Measurements from ENCODE around the gene CACNG8.

CACNG8 gene

DNA sequence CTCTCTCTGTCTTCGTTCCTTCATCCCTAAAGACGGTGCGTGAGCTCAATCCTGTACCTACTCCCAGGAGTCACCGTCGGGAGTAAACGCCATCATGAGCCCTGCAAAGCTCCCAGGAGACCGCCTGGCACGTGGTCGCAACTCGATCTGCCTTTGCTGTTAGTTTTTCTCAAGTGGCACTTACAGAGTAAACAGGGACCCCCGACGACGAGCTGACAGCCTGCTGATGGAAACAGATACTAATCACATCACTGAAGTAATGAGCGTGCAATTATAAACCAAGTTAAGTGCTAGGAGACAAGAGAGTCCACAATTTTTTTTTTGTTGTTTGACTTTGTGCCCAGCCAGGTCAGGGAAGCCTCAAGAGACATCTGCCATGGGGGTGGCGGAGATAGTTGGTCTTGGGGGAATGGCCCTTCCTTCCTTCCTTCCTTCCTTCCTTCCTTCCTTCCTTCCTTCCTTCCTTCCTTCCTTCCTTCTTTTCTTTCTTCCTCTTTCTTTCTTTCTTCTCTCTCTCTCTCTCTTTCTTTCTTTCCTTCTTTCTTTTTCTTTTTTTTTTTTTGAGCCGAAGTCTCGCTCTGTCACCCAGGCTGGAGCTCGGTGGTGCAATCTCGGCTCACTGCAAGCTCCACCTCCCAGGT, 52.3 kb downstream of the CACNG8 start:
- Histone ChIP-seq H3K27ac (ENCODE audit: low read depth, low read length, severe bottlenecking) (no peak overlapping the region), H3K4me3 (ENCODE audit: extremely low read depth, insufficient read depth, low read length, poor library complexity, severe bottlenecking) (no peak overlapping the region), H3K36me3 (ENCODE audit: control insufficient read depth, insufficient read depth, low read length) (no peaks in the 10 kb centered on the region), H3K4me1 (ENCODE audit: control insufficient read depth, insufficient read depth, low read length, poor library complexity, severe bottlenecking) (peaks cover 3% of the 10 kb centered on the region), H3K9me3 (ENCODE audit: control insufficient read depth, low read length) (peaks cover 13% of the 10 kb centered on the region)
- 76 to 83% methylated on average over 16 to 17 of the region's 19 CpGs for WGBS, 2 experiments (ENCODE audit: insufficient coverage in 2 of 2)

DNA sequence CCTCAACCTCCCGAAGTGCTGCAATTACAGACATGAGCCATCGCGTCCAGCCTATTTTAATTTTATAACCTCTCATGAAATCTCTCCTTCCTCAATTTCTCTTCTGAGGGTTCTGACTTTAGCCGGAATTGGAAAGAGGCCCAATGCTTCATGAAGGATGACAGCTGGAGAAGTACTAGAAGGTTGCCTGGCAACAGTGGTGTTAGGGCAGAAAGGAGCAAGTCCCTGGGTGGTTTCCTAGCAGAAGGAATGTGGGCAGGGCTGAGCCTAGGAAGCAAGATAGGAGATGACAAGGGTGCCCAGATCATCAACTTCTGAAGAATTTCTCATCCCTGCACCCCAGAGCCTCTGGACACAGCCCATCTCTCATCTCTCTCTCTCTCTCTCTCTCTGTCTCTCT, 54.5 kb downstream of the CACNG8 start:
- H3K27ac ChIP-seq (ENCODE audit: low read depth, low read length, severe bottlenecking): no peak overlapping the region
- no peak overlapping the region for H3K4me3 ChIP-seq (ENCODE audit: extremely low read depth, insufficient read depth, low read length, poor library complexity, severe bottlenecking)
- H3K9me3 ChIP-seq (ENCODE audit: control insufficient read depth, low read length): peaks cover 13% of the 10 kb centered on the region
- H3K4me1 ChIP-seq (ENCODE audit: control insufficient read depth, insufficient read depth, low read length, poor library complexity, severe bottlenecking): no peaks in the 10 kb centered on the region
- WGBS, 2 experiments (ENCODE audit: insufficient coverage in 2 of 2): 86 to 100% methylated on average over 1 to 4 of the region's 4 CpGs
- H3K36me3 ChIP-seq (ENCODE audit: control insufficient read depth, insufficient read depth, low read length): no peaks in the 10 kb centered on the region

- Histone ChIP-seq H3K36me3 (ENCODE audit: control insufficient read depth, insufficient read depth, low read length) (no peaks in the 10 kb centered on the region), H3K4me3 (ENCODE audit: extremely low read depth, insufficient read depth, low read length, poor library complexity, severe bottlenecking) (no peak overlapping the region), H3K4me1 (ENCODE audit: control insufficient read depth, insufficient read depth, low read length, poor library complexity, severe bottlenecking) (peaks cover 7% of the 10 kb centered on the region), H3K9me3 (ENCODE audit: control insufficient read depth, low read length) (peaks cover 13% of the 10 kb centered on the region), H3K27ac (ENCODE audit: low read depth, low read length, severe bottlenecking) (no peak overlapping the region)
- whole genome bisulfite sequencing, 2 experiments (ENCODE audit: insufficient coverage in 2 of 2): 87 to 90% methylated on average over 7 of the region's 8 CpGs
These were observed 58.6 kb downstream of the CACNG8 start for GRCh38 chr19:54021363-54021762.

GRCh38 chr19:54021932-54022331, 59.2 kb downstream of the CACNG8 start:
- no peak overlapping the region for H3K27ac ChIP-seq (ENCODE audit: low read depth, low read length, severe bottlenecking)
- no peak overlapping the region for H3K4me3 ChIP-seq (ENCODE audit: extremely low read depth, insufficient read depth, low read length, poor library complexity, severe bottlenecking)
- H3K4me1 ChIP-seq (ENCODE audit: control insufficient read depth, insufficient read depth, low read length, poor library complexity, severe bottlenecking): peaks cover 7% of the 10 kb centered on the region
- H3K9me3 ChIP-seq (ENCODE audit: control insufficient read depth, low read length): peaks cover 13% of the 10 kb centered on the region
- 88 to 89% methylated on average over 9 to 13 of the region's 13 CpGs for WGBS, 2 experiments (ENCODE audit: insufficient coverage in 2 of 2)
- H3K36me3 ChIP-seq (ENCODE audit: control insufficient read depth, insufficient read depth, low read length): no peaks in the 10 kb centered on the region

DNA sequence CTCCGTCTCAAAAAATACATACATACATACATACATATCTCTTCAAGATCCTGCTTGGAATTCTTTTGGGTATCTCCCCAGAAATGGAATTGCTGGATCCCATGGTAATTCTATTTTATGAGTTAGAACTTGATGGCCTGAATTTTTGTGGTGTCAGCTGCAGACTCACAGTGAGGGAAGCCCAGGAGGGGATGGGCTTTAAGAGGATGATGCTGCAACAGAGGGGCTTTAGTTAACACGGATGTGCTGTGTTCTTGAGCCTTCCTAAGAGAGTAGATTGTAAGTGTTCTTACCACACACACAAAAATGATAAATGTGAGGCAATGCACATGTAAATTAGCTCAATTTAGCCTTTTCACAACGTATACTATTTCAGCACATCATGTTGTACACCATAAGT, 60.5 kb downstream of the CACNG8 start:
- 100% methylated on average over 1 of the region's 3 CpGs; no CpG with 5 or more reads in 1 of the 2 experiments for WGBS, 2 experiments (ENCODE audit: insufficient coverage in 2 of 2)

DNA sequence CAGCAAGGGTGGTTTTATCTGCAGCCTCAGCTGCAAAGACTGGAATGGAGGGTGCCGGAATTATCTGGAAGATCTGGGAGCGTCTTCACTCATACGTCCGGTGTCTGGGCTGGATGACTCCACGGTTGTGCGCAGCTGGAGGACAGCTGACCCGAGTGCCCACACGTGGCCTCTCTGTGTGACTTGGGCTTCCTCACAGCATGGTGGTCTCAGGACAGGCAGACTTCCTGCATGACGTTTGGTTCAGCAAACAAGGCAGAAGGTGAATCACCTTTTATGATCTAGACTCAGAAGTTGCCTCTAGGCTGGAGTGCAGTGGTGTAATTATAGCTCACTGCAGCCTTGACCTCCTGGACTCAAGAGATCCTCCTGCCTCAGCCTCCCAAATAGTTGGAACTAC, 61.9 kb downstream of the CACNG8 start:
- no peaks in the 10 kb centered on the region for H3K36me3 ChIP-seq (ENCODE audit: control insufficient read depth, insufficient read depth, low read length)
- WGBS, 2 experiments (ENCODE audit: insufficient coverage in 2 of 2): 92 to 95% methylated on average over 8 to 9 of the region's 9 CpGs
- H3K27ac ChIP-seq (ENCODE audit: low read depth, low read length, severe bottlenecking): no peak overlapping the region
- H3K9me3 ChIP-seq (ENCODE audit: control insufficient read depth, low read length): no peaks in the 10 kb centered on the region
- no peak overlapping the region for H3K4me3 ChIP-seq (ENCODE audit: extremely low read depth, insufficient read depth, low read length, poor library complexity, severe bottlenecking)
- peaks cover 7% of the 10 kb centered on the region for H3K4me1 ChIP-seq (ENCODE audit: control insufficient read depth, insufficient read depth, low read length, poor library complexity, severe bottlenecking)

More for the DNA sequence above, 60.5 kb downstream of the CACNG8 start:
- Histone ChIP-seq H3K4me3 (ENCODE audit: extremely low read depth, insufficient read depth, low read length, poor library complexity, severe bottlenecking) (no peak overlapping the region), H3K27ac (ENCODE audit: low read depth, low read length, severe bottlenecking) (no peak overlapping the region), H3K9me3 (ENCODE audit: control insufficient read depth, low read length) (peaks cover under 1% of the 10 kb centered on the region), H3K36me3 (ENCODE audit: control insufficient read depth, insufficient read depth, low read length) (no peaks in the 10 kb centered on the region), H3K4me1 (ENCODE audit: control insufficient read depth, insufficient read depth, low read length, poor library complexity, severe bottlenecking) (peaks cover 7% of the 10 kb centered on the region)

GRCh38 chr19:54026656-54027055, 63.9 kb downstream of the CACNG8 start:
- H3K9me3 ChIP-seq (ENCODE audit: control insufficient read depth, low read length): no peaks in the 10 kb centered on the region
- no peaks in the 10 kb centered on the region for H3K36me3 ChIP-seq (ENCODE audit: control insufficient read depth, insufficient read depth, low read length)
- H3K4me3 ChIP-seq (ENCODE audit: extremely low read depth, insufficient read depth, low read length, poor library complexity, severe bottlenecking): no peak overlapping the region
- H3K27ac ChIP-seq (ENCODE audit: low read depth, low read length, severe bottlenecking): no peak overlapping the region
- H3K4me1 ChIP-seq (ENCODE audit: control insufficient read depth, insufficient read depth, low read length, poor library complexity, severe bottlenecking): peaks cover 7% of the 10 kb centered on the region
- 85 to 100% methylated on average over 4 to 5 of the region's 7 CpGs for WGBS, 2 experiments (ENCODE audit: insufficient coverage in 2 of 2)

GRCh38 chr19:54029301-54029700, 66.6 kb downstream of the CACNG8 start:
- WGBS, 2 experiments (ENCODE audit: insufficient coverage in 2 of 2): 82 to 100% methylated on average over 2 of the region's 3 CpGs

DNA sequence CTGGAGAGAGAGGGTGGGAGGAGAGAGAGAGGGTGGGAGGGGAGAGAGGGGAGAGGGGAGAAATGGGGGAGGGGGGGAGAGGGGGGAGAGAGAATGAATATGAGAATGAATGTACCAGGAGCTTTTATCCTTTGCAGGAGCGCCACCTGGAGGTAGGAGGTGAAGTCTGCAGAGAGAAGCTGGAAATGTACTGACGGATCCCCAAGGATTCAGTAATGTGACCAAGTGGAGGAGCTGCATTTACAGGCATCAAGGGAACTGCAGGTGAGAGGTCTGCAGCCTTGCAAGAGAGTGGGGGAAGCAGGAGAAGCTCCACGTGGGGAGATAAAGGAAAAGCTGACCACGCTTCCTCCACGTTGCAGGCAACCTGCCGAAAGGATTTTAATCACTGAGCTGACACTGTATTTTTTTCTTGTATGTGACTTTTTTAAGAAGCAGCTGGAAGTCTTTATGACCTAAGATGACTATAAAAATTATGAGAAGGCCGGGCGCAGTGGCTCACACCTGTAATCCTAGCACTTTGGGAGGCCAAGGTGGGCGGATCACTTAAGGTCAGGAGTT, 67.3 kb downstream of the CACNG8 start:
- Histone ChIP-seq H3K4me1 (ENCODE audit: control insufficient read depth, insufficient read depth, low read length, poor library complexity, severe bottlenecking) (peaks cover 7% of the 10 kb centered on the region), H3K4me3 (ENCODE audit: extremely low read depth, insufficient read depth, low read length, poor library complexity, severe bottlenecking) (no peak overlapping the region), H3K27ac (ENCODE audit: low read depth, low read length, severe bottlenecking) (no peak overlapping the region), H3K36me3 (ENCODE audit: control insufficient read depth, insufficient read depth, low read length) (no peaks in the 10 kb centered on the region), H3K9me3 (ENCODE audit: control insufficient read depth, low read length) (no peaks in the 10 kb centered on the region)
- WGBS, 2 experiments (ENCODE audit: insufficient coverage in 2 of 2): 56 to 64% methylated on average over 6 to 8 of the region's 9 CpGs

More at GRCh38 chr19:54029301-54029700, 66.6 kb downstream of the CACNG8 start:
- Histone ChIP-seq H3K9me3 (ENCODE audit: control insufficient read depth, low read length) (no peaks in the 10 kb centered on the region), H3K27ac (ENCODE audit: low read depth, low read length, severe bottlenecking) (no peak overlapping the region), H3K4me3 (ENCODE audit: extremely low read depth, insufficient read depth, low read length, poor library complexity, severe bottlenecking) (no peak overlapping the region), H3K4me1 (ENCODE audit: control insufficient read depth, insufficient read depth, low read length, poor library complexity, severe bottlenecking) (peaks cover 3% of the 10 kb centered on the region), H3K36me3 (ENCODE audit: control insufficient read depth, insufficient read depth, low read length) (no peaks in the 10 kb centered on the region)

DNA sequence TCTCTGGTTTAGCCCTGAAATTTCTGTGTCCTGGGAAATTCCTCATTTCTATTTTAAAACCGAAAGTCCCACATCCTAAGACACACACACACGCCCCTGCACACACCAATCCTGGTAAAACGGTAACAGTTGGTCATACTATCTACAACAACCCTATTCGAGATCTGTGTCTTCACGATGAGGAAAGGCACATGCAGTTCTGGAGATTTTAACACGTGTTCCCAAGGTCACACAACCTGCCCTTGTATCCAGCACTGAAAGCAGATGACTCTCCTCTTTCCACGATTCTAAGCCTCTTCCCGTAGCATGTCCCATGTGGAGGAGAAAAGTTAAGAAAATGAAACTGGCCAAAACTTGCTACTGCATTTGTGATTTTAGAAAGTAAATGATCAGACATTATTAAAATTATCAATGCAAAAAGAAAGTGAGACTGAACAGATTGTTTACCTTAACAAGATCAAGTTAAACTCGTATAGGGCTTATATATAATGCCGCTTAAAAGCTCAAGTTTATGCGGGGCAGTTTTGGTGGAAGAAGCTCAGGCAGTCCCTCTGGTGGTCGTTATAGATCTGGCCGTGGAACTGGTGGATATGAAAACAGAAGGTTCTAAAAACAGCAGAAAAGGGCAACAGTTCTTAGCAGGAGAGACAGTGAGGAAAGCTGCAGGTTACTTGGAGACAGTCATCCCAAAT, 68.3 kb downstream of the CACNG8 start:
- no peaks in the 10 kb centered on the region for H3K36me3 ChIP-seq (ENCODE audit: control insufficient read depth, insufficient read depth, low read length)
- peaks cover 13% of the 10 kb centered on the region for H3K4me1 ChIP-seq (ENCODE audit: control insufficient read depth, insufficient read depth, low read length, poor library complexity, severe bottlenecking)
- H3K9me3 ChIP-seq (ENCODE audit: control insufficient read depth, low read length): no peaks in the 10 kb centered on the region
- H3K27ac ChIP-seq (ENCODE audit: low read depth, low read length, severe bottlenecking): no peak overlapping the region
- H3K4me3 ChIP-seq (ENCODE audit: extremely low read depth, insufficient read depth, low read length, poor library complexity, severe bottlenecking): no peak overlapping the region
- 56 to 73% methylated on average over 9 to 12 of the region's 13 CpGs for WGBS, 2 experiments (ENCODE audit: insufficient coverage in 2 of 2)

Data from mesodermal cell (in vitro differentiated cells).